Measurements from ENCODE around the gene KIAA1217.

GRCh38 chr10:24315211-24315610 is 106.3 kb downstream of the KIAA1217 start:
- TF ChIP-seq EZH2 (IDR thresholded peaks at IDR 0.05; ENCODE audit: low read depth, low read length, severe bottlenecking), result no peak
- TF ChIP-seq CTCF (IDR thresholded peaks at IDR 0.05; ENCODE audit: control extremely low read depth in 1 of 3, insufficient read depth in 1 of 3, low read depth in 1 of 3, low read length in 3 of 3), result no peak
- no peak for TF ChIP-seq SIN3A (conservative IDR thresholded peaks at IDR 0.05 in 1 of 2, IDR thresholded peaks at IDR 0.05 in 1 of 2; ENCODE audit: low read depth in 1 of 2, low read length in 2 of 2)
- TF ChIP-seq, protein P1, sequence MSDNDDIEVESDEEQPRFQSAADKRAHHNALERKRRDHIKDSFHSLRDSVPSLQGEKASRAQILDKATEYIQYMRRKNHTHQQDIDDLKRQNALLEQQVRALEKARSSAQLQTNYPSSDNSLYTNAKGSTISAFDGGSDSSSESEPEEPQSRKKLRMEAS (IDR thresholded peaks at IDR 0.05), result no peak
- no peak for TF ChIP-seq EP300 (IDR thresholded peaks at IDR 0.05; ENCODE audit: borderline replicate concordance in 1 of 2, low read depth in 2 of 2, low read length in 2 of 2)
- TF ChIP-seq POLR2A (IDR thresholded peaks at IDR 0.05; ENCODE audit: control extremely low read depth in 1 of 2, low read depth in 2 of 2, low read length in 2 of 2), result no peak
- no peak for TF ChIP-seq JUN (IDR thresholded peaks at IDR 0.05; ENCODE audit: low read depth, low read length)

Measured in H1 (cell line).